CD4-positive, CD25-positive, alpha-beta regulatory T cell (primary cell): ENCODE data around the gene RAP1B. TPM values are rescaled to one million over a fixed set of nuclear protein-coding genes. Genes with fewer than 3 reads are reported as not detected.

Experiments used
- polyA plus RNA-seq, 4 donors: library from polyadenylated mRNA; unstranded; fragments of 300-500 nt; fragmentation: Illumina TruSeq; gene quantifications; one replicate each; pipeline ENCODE4 v1.2.3, GENCODE V29; 2021
- total RNA-seq: library from RNA; stranded (reverse); gene quantifications from one replicate; pipeline ENCODE4 v1.2.3, GENCODE V29; 2022

The RAP1B gene
- total and polyA plus RNA-seq, 5 donors from 2014 or later, result 290 to 465 (median 405) TPM

Other genes starting within 250 kb of the RAP1B start
- 37.0 TPM for gene NUP107, start 76.1 kb downstream of the RAP1B start, total RNA-seq
- gene NUP107, start 76.1 kb downstream of the RAP1B start, polyA plus RNA-seq, result 10 to 100 TPM; 28.9 to 36.7 (median 31.8) TPM
- 12.1 TPM for gene SLC35E3, start 135.3 kb downstream of the RAP1B start, total RNA-seq
- gene SLC35E3, start 135.3 kb downstream of the RAP1B start, polyA plus RNA-seq, result 10 to 100 TPM; 12.7 to 20.2 (median 15.2) TPM
- gene MDM2, start 197.3 kb downstream of the RAP1B start, total RNA-seq, result 101 TPM
- gene MDM2, start 197.3 kb downstream of the RAP1B start, polyA plus RNA-seq, result 10 to 100 TPM; 21.8 to 26.4 (median 23.3) TPM